GM12878 (cell line): ENCODE measurements around the gene LAMP5. TPM values are rescaled to one million over a fixed set of nuclear protein-coding genes. Genes with fewer than 3 reads are reported as not detected.

Experiments used
- ATAC-seq: fragments of 200-7000 bp; cut with Tn5 transposase; 3 replicates; pipeline ENCODE4 v1.9.1; 2020; ENCODE audit warnings: mild to moderate bottlenecking, moderate library complexity
- BruUV-seq: library from RNA; stranded (reverse); fragments of 400-500 nt; replicated peaks from 2 replicates; lab custom pipeline; 2021; lab: Mats Ljungman, UMichigan
- CTCF ChIA-PET: fragments of 300-600 bp; sonication (Branson Sonifier 250); formaldehyde crosslinking; extraction: SDS; loops from one replicate; lab custom pipeline; 2021; ENCODE audit warnings: inconsistent platforms; lab: Yijun Ruan, JAX
- POLR2A ChIA-PET: fragments of 350-600 bp; formaldehyde crosslinking; extraction: SDS; loops from one replicate; lab custom pipeline; 2021; ENCODE audit warnings: inconsistent platforms; lab: Charles Lee
- RAD21 ChIA-PET: fragments of 300-600 bp; sonication (Branson Sonifier 250); formaldehyde crosslinking; loops from one replicate; lab custom pipeline; 2023; ENCODE audit warnings: antibody characterized with exemption; ENCODE audit not compliant: unreplicated experiment; lab: Charles Lee
- SMC1A ChIA-PET: fragments of 300-600 bp; sonication (Branson Sonifier 250); formaldehyde crosslinking; loops from one replicate; lab custom pipeline; 2023; ENCODE audit not compliant: unreplicated experiment, uncharacterized antibody; lab: Charles Lee
- DNase-seq: peaks from one replicate; pipeline ENCODE4 v3.0.0-alpha.2; 2011; ENCODE audit warnings: low read depth, low spot score
- FAIRE-seq: peaks from 3 replicates; lab custom pipeline; 2011; peaks lifted over from hg19 to GRCh38; lab: Jason Lieb, UNC
- H2AFZ ChIP-seq: 2 replicates; pipeline ENCODE4 v1.6.0; 2011; ENCODE audit warnings: low read depth, low read length, control low read depth; ENCODE audit not compliant: control insufficient read depth
- H3K27ac ChIP-seq: 2 replicates; pipeline ENCODE4 v1.5.1; 2011; ENCODE audit warnings: control low read depth; ENCODE audit not compliant: control insufficient read depth, insufficient read depth
- H3K27me3 ChIP-seq, 2 experiments: replicated peaks in 1 of 2; 2 replicates each; pipeline versions ENCODE4 v1.6.0 to v1.6.1; 2011; ENCODE audit warnings: low read length in 1 of 2; ENCODE audit not compliant: control insufficient read depth in 2 of 2, insufficient read depth in 2 of 2
- H3K36me3 ChIP-seq, 2 experiments: 2 replicates each; pipeline ENCODE4 v1.5.1; 2011; ENCODE audit warnings: low read length in 1 of 2; ENCODE audit not compliant: control insufficient read depth in 2 of 2, insufficient read depth in 2 of 2
- H3K4me1 ChIP-seq: 2 replicates; pipeline ENCODE4 v1.6.1; 2011; ENCODE audit warnings: mild to moderate bottlenecking, low read length, moderate library complexity, mixed read lengths; ENCODE audit not compliant: control insufficient read depth, insufficient read depth
- H3K4me2 ChIP-seq: 2 replicates; pipeline ENCODE4 v1.6.0; 2011; ENCODE audit warnings: control low read depth; ENCODE audit not compliant: control insufficient read depth, insufficient read depth
- H3K4me3 ChIP-seq: fragments of 200-600 bp; sonication (generic); 2 replicates; pipeline ENCODE4 v1.5.1; 2016
- H3K79me2 ChIP-seq: 2 replicates; pipeline ENCODE4 v1.6.0; 2011; ENCODE audit warnings: low read length; ENCODE audit not compliant: control insufficient read depth, insufficient read depth
- H3K9ac ChIP-seq: 2 replicates; pipeline ENCODE4 v1.8.0; 2011; ENCODE audit warnings: low read length, control low read depth, mixed read lengths; ENCODE audit not compliant: control insufficient read depth, insufficient read depth
- H3K9me3 ChIP-seq: replicated peaks from 3 replicates; pipeline ENCODE4 v1.5.1; 2011; ENCODE audit warnings: mild to moderate bottlenecking, low read length; ENCODE audit not compliant: control insufficient read depth, insufficient read depth
- H4K20me1 ChIP-seq: 2 replicates; pipeline ENCODE4 v1.6.0; 2011; ENCODE audit not compliant: control insufficient read depth, insufficient read depth
- EED ChIP-seq: sonication (generic); IDR thresholded peaks from 2 replicates; pipeline ENCODE4 v1.6.1; 2016; ENCODE audit warnings: antibody characterized with exemption, low read depth
- EGR1 ChIP-seq, 2 experiments: IDR thresholded peaks; 1 replicate in 1 of 2; 2 replicates in 1 of 2; pipeline ENCODE4 v1.6.1; 2011 to 2012; ENCODE audit warnings: low read depth in 2 of 2, low read length in 2 of 2, borderline replicate concordance in 1 of 2, mild to moderate bottlenecking in 1 of 2, moderate library complexity in 1 of 2
- FOXM1 ChIP-seq: IDR thresholded peaks from 2 replicates; pipeline ENCODE4 v1.6.1; 2012; ENCODE audit warnings: low read depth, mild to moderate bottlenecking, inconsistent platforms, low read length, moderate library complexity
- HDGF ChIP-seq: fragments of 450-650 bp; IDR thresholded peaks from 2 replicates; pipeline ENCODE4 v1.6.1; 2016; ENCODE audit warnings: antibody characterized with exemption
- IRF5 ChIP-seq: fragments of 450-650 bp; IDR thresholded peaks from 2 replicates; pipeline ENCODE4 v1.6.1; 2017; ENCODE audit warnings: borderline replicate concordance
- MYB ChIP-seq: fragments of 150-350 bp; IDR thresholded peaks from 2 replicates; pipeline ENCODE4 v1.6.1; 2014; ENCODE audit warnings: mild to moderate bottlenecking, low read depth, low read length, borderline replicate concordance
- NFIC ChIP-seq: IDR thresholded peaks from 2 replicates; pipeline ENCODE4 v1.6.1; 2012; ENCODE audit warnings: low read depth, mild to moderate bottlenecking, inconsistent platforms, low read length, moderate library complexity
- PKNOX1 ChIP-seq: fragments of 450-650 bp; IDR thresholded peaks from 2 replicates; pipeline ENCODE4 v1.6.1; 2016; ENCODE audit warnings: mild to moderate bottlenecking
- POU2F2 ChIP-seq: IDR thresholded peaks from 3 replicates; pipeline ENCODE4 v1.6.1; 2011; ENCODE audit warnings: low read depth, mild to moderate bottlenecking, low read length, borderline replicate concordance
- SMC3 ChIP-seq: IDR thresholded peaks from 2 replicates; pipeline ENCODE4 v1.6.1; 2011; ENCODE audit warnings: low read length, improper control_type of control experiment, borderline replicate concordance
- SP1 ChIP-seq: IDR thresholded peaks from one replicate; pipeline ENCODE4 v1.6.1; 2011; ENCODE audit warnings: low read depth, low read length
- WRNIP1 ChIP-seq: IDR thresholded peaks from 2 replicates; pipeline ENCODE4 v1.6.1; 2011; ENCODE audit warnings: low read depth, low read length, improper control_type of control experiment, borderline replicate concordance
- ZNF622 ChIP-seq: fragments of 450-650 bp; IDR thresholded peaks from 2 replicates; pipeline ENCODE4 v1.6.1; 2017; ENCODE audit warnings: mild to moderate bottlenecking, inconsistent platforms
- WGBS: methylation state at CpG from one replicate; pipeline ENCODE4 v1.1.6; 2016; ENCODE audit warnings: low lambda C conversion rate; ENCODE audit not compliant: insufficient replicate concordance, insufficient coverage; ENCODE audit errors: missing lambda C conversion rate; 5-methylcytosine and 5-hydroxymethylcytosine counted together
- in situ Hi-C: fragments of 300-500 bp; cut with MboI; formaldehyde crosslinking; loops from 9 replicates; pipeline ENCODE4 v1.14.3; 2018; ENCODE audit warnings: mixed read lengths
- intact Hi-C: fragments of 100-400 bp; cut with micrococcal nuclease; formaldehyde crosslinking; loops from one replicate; pipeline ENCODE4 v1.14.2; 2022; ENCODE audit not compliant: unreplicated experiment
- polyA plus RNA-seq, 11 experiments: library from polyadenylated mRNA; depleted of rRNA in 4 of 11; unstranded in 6 of 11; stranded (reverse) in 5 of 11; fragments of >200 nt; fragmentation: Nextera tagmentation in 4 of 11; fragmentation: Illumina TruSeq in 1 of 11; extraction: Ambion mirVana in 4 of 11; extraction: Trizol in 1 of 11; gene quantifications; 1 replicate in 1 of 11; 2 replicates in 10 of 11; pipeline versions ENCODE4 v1.2.1 to v1.2.3, GENCODE V29; 2011 to 2016; ENCODE audit warnings: inconsistent platforms in 2 of 11, missing spikeins in 2 of 11, low read depth in 1 of 11
- total RNA-seq, 4 experiments: library from RNA; depleted of rRNA in 3 of 4; stranded (reverse); fragments of >200 nt in 3 of 4; fragmentation: Illumina TruSeq in 1 of 4; extraction: Trizol in 1 of 4; gene quantifications; 2 replicates each; pipeline versions ENCODE4 v1.2.1 to v1.2.3, GENCODE V29; 2013 to 2021
- TF ChIP-seq, protein P1 (sequence below): IDR thresholded peaks from 2 replicates; pipeline ENCODE4 v1.6.1; 2011; ENCODE audit warnings: low read depth, mild to moderate bottlenecking, low read length, moderate library complexity, borderline replicate concordance; ENCODE audit errors: extremely low read depth
- TF ChIP-seq, protein P2 (sequence below): fragments of 450-650 bp; IDR thresholded peaks from 2 replicates; pipeline ENCODE4 v1.6.1; 2017; ENCODE audit warnings: mild to moderate bottlenecking, moderate library complexity
- TF ChIP-seq, protein P3 (sequence below): fragments of 450-650 bp; IDR thresholded peaks from 2 replicates; pipeline ENCODE4 v1.6.1; 2018; ENCODE audit warnings: borderline replicate concordance, mild to moderate bottlenecking; ENCODE audit not compliant: partially characterized antibody

The LAMP5 gene
- total and polyA plus RNA-seq, 10 of the 15 experiments (the other 5 are each of a cell fraction or from before 2014, with no cell fraction given) = 0.10 to 0.56 (median 0.49) TPM; not detected in 1

- no TSS peak for BruUV-seq
- Histone ChIP-seq H3K4me1 (no peaks in the 10 kb centered on the region), H3K9ac (no peak overlapping the region), H3K27ac (no peak overlapping the region), H3K27me3 (no peaks in the 10 kb centered on the region; a peak in 1 of 4 replicates), H3K4me3 (no peak overlapping the region), H3K4me2 (no peak overlapping the region), H2AFZ (no peak overlapping the region), H3K9me3 (no peaks in the 10 kb centered on the region), H3K79me2 (no peaks in the 10 kb centered on the region), H3K36me3 (no peaks in the 10 kb centered on the region), H4K20me1 (no peaks in the 10 kb centered on the region)
- CTCF ChIA-PET = no interaction called here
- SMC1A ChIA-PET = no interaction called here
- WGBS = 26% methylated on average over 4 of the region's 4 CpGs
- in situ Hi-C loops (no loop called here), intact Hi-C loops (no loop called here)
- POLR2A ChIA-PET = no interaction called here
- RAD21 ChIA-PET = no interaction called here
- FAIRE-seq (no peak), DNase-seq (no peak), ATAC-seq (no peak)
- TF ChIP-seq EGR1 (IDR thresholded peaks at IDR 0.05; ENCODE audit: borderline replicate concordance in 1 of 2, low read depth in 2 of 2, low read length in 2 of 2) (no peak), NFIC (no peak), IRF5 (no peak), SP1 (no peak), MYB (no peak), SMC3 (no peak), PKNOX1 (no peak), HDGF (no peak), EED (no peak), ZNF622 (no peak), POU2F2 (no peak), FOXM1 (no peak), WRNIP1 (no peak)
- TF ChIP-seq, protein P1, sequence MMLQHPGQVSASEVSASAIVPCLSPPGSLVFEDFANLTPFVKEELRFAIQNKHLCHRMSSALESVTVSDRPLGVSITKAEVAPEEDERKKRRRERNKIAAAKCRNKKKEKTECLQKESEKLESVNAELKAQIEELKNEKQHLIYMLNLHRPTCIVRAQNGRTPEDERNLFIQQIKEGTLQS = no peak
- TF ChIP-seq, protein P2, sequence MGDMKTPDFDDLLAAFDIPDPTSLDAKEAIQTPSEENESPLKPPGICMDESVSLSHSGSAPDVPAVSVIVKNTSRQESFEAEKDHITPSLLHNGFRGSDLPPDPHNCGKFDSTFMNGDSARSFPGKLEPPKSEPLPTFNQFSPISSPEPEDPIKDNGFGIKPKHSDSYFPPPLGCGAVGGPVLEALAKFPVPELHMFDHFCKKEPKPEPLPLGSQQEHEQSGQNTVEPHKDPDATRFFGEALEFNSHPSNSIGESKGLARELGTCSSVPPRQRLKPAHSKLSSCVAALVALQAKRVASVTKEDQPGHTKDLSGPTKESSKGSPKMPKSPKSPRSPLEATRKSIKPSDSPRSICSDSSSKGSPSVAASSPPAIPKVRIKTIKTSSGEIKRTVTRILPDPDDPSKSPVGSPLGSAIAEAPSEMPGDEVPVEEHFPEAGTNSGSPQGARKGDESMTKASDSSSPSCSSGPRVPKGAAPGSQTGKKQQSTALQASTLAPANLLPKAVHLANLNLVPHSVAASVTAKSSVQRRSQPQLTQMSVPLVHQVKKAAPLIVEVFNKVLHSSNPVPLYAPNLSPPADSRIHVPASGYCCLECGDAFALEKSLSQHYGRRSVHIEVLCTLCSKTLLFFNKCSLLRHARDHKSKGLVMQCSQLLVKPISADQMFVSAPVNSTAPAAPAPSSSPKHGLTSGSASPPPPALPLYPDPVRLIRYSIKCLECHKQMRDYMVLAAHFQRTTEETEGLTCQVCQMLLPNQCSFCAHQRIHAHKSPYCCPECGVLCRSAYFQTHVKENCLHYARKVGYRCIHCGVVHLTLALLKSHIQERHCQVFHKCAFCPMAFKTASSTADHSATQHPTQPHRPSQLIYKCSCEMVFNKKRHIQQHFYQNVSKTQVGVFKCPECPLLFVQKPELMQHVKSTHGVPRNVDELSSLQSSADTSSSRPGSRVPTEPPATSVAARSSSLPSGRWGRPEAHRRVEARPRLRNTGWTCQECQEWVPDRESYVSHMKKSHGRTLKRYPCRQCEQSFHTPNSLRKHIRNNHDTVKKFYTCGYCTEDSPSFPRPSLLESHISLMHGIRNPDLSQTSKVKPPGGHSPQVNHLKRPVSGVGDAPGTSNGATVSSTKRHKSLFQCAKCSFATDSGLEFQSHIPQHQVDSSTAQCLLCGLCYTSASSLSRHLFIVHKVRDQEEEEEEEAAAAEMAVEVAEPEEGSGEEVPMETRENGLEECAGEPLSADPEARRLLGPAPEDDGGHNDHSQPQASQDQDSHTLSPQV = no peak
- TF ChIP-seq, protein P3, sequence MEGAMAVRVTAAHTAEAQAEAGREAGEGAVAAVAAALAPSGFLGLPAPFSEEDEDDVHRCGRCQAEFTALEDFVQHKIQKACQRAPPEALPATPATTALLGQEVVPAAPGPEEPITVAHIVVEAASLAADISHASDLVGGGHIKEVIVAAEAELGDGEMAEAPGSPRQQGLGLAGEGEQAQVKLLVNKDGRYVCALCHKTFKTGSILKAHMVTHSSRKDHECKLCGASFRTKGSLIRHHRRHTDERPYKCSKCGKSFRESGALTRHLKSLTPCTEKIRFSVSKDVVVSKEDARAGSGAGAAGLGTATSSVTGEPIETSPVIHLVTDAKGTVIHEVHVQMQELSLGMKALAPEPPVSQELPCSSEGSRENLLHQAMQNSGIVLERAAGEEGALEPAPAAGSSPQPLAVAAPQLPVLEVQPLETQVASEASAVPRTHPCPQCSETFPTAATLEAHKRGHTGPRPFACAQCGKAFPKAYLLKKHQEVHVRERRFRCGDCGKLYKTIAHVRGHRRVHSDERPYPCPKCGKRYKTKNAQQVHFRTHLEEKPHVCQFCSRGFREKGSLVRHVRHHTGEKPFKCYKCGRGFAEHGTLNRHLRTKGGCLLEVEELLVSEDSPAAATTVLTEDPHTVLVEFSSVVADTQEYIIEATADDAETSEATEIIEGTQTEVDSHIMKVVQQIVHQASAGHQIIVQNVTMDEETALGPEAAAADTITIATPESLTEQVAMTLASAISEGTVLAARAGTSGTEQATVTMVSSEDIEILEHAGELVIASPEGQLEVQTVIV = no peak
Observed at GRCh38 chr20:9557411-9557810, 43.0 kb downstream of the LAMP5 start.
